HG02943 (cell line): Measurements from ENCODE around the gene ZNF747.

Experiments used
- ATAC-seq: cut with Tn5 transposase; IDR thresholded peaks from one replicate; pipeline ENCODE4 v1.9.1; 2021; ENCODE audit warnings: mild to moderate bottlenecking, low read depth, moderate library complexity; ENCODE audit not compliant: unreplicated experiment

The ZNF747 gene

GRCh38 chr16:30519120-30520049, 15.3 kb downstream of the ZNF747 start:
- no peak for ATAC-seq

DNA sequence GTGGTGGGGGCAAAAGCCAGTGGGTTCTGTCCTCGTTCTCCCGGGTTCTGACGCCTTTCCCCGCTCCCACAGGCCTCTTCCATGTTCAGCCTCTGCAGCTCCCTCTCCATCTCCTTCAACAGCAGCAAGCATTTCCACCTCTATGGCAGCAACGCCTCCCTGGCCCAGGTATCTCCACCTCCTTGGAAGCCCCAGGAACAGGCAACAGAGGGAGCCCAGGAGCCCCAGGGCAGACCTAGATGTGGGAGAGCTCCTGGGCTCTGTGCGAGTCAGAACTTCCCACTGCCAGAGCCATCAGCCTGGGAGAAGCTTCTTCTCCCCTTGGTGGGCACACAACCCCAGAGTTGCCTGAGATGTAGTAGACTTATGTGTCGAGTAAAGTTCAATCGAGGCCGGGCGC, 16.1 kb downstream of the ZNF747 start:
- ATAC-seq = no peak

DNA sequence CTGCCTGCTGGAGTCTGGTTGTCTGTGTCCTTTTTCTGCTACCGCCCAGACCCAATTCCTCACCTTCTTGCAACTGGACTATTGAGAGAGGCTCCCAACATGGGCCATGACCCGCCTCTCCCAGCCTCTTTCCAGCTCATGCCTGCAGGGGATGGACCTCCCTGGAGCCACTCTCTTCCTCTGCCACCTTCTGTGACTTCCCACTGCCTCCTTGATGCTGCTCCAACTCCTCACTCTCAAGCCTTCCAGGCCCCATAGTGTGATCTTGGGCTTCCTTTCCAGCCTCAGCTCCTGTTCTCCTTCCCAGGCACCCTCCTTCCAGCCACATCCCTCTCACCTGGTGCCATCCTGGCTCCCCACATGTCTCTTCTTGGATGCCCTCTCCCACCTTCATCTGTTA, 19.4 kb downstream of the ZNF747 start:
- no peak for ATAC-seq

- no peak for ATAC-seq
Measured at GRCh38 chr16:30511509-30511908, 23.1 kb downstream of the ZNF747 start.

DNA sequence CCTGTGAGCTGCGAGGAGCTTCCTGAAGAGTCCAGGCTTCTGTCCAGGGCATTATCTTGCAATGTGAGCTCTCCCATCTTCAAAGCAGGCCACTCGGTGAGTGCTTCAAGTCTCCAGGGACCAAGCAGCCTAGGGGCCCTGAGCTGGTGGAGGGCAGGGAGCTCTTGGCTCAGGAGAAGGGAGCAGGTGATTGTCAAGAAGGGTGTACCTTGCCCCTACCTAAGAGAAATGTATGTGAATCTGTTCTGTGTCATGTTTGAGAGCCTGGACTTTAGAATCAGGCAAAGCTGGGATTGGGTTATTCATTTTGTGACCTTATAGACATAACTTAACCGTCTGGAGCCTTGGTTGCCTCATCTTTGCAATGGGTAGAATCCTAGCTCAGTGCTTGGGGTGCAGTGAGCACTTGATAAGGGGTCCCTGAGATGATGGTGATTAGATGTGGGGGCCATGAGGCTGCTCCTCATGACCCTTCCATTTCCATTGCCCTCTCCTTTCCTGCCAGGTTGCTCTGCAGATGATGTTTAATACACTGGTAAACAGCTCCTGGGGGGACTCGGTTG, 24.2 kb downstream of the ZNF747 start:
- ATAC-seq = no peak

GRCh38 chr16:30509081-30509765, 25.4 kb downstream of the ZNF747 start:
- no peak for ATAC-seq

GRCh38 chr16:30503403-30504296, 31.0 kb downstream of the ZNF747 start:
- ATAC-seq = no peak

GRCh38 chr16:30499284-30499683, 35.4 kb downstream of the ZNF747 start:
- no peak for ATAC-seq

GRCh38 chr16:30494709-30495108, 39.9 kb downstream of the ZNF747 start:
- no peak for ATAC-seq

DNA sequence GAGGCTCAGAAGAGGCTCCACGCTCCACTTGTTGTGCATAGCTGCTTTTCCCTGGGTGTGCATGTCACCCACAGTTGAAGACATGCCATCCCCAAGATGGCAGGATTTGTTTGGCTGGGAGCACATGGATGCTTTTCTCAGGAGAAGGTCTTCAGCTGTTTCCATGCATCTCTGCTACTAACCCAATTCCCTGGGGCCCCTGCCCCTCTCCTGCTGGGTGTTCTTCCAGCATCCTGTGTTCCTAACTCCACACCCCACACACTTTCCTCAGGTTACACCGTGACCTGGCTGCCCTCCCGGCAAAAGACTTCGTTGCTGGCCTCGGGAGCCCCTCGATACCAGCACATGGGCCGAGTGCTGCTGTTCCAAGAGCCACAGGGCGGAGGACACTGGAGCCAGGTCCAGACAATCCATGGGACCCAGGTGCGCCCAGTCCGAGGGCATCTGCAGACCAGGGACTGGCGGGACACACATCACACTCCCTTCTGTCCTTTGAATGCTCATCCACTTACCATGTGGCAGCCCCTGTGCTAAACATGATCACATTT, 40.6 kb downstream of the ZNF747 start:
- no peak for ATAC-seq

DNA sequence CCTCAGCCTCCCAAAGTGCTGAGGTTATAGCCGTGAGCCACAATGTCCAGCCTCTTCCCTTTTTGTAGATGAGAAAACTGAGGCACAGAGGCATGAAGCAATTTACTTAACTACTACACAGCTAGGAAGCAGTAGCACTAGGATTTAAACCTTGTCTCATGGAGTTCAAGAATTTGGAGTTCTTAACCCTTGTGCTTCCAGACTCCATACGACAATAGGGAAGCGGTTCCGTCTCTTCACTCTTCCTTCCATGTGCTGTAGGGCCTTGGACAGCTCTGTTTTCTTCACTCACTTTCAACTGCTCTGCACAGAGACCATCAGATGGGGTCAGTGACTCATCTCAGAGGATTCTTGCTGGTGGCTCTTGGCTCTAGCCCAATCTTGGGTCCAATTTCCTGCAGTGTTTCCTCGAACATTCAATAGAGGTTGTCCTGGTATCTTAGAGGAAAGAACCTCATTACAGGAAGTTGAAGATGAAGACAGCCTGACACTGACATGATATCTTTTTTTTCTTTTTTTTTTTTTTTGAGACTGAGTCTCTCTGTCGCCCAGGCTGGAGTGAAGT, 42.8 kb downstream of the ZNF747 start:
- no peak for ATAC-seq

DNA sequence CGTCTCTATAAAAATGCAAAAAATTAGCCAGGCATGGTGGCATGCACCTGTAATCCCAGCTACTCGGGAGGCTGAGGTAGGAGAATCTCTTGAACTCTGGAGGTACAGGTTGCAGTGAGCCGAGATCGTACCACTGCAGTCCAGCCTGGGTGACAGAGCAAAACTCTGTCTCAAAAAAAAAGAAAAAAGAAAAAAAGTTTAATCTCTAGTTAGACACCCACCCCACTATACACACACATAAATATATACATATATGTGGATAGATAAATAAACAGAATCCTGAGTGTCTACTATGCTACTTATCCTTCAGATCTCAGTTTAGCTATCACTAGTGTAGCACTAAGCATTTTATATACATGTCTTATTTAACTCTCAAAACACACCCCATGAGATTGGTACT, 43.4 kb downstream of the ZNF747 start:
- no peak for ATAC-seq

DNA sequence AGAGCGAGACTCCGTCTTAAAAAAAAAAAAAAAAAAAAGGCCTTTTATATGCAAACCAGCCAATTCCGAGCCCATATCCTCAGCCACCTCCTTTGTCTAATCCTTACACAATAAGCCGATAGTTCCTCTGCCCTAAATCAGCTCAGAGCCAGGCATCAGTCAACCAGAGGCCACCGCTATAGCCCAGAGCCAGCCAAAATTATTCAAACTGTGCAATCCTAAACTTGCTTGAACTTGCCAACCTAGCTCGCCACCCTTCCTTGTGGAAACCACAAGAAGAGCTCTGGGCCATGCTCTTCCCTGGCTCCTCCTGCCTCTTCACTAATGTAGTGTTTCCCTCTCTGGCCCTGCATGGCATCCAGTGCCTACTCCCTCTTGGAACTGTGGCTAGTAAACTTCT, 44.4 kb downstream of the ZNF747 start:
- no peak for ATAC-seq

- no peak for ATAC-seq
Measured at GRCh38 chr16:30488764-30489605, 45.7 kb downstream of the ZNF747 start.

DNA sequence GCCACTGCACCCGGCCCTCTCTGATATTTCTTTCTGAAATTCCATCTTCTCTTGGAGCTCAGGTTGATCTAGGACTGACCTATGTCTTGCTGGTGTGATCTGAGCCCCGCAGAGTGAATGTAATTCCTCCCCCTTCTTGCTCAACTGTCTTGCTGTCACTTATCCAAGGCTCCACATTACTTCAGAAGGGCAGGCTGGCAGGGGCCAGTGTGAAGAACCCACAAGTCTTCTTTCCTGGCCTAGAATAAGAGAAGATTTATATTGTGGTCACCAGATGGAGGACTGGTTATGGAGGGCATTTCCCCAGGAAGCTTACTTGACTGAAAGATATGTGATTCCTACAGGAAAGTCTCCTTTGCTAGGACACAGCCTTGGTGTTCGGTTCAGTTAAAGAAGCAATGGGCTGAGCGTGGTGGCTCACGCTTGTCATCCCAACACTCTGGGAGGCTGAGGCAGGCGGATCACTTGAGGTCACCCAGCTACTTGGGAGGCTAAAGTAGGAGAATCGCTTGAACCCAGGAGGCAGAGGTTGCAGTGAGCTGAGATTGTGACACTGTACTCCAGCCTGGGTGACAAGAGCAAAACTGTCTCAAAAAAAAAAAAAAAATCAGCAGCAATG, 48.7 kb downstream of the ZNF747 start:
- ATAC-seq = no peak

GRCh38 chr16:30484887-30485286, 49.8 kb downstream of the ZNF747 start:
- ATAC-seq = no peak

- ATAC-seq = no peak
Measured at GRCh38 chr16:30482366-30482765, 52.3 kb downstream of the ZNF747 start.

GRCh38 chr16:30481381-30481780, 53.3 kb downstream of the ZNF747 start:
- no peak for ATAC-seq
